Panc1 (cell line): Measurements from ENCODE around the gene XKR7. TPM values are rescaled to one million over a fixed set of nuclear protein-coding genes. Genes with fewer than 3 reads are reported as not detected.

Source experiments
- ATAC-seq: fragments of 200-7000 bp; cut with Tn5 transposase; 2 replicates; pipeline ENCODE4 v1.9.1; 2020; ENCODE audit warnings: mild to moderate bottlenecking, moderate library complexity
- BruUV-seq: library from RNA; stranded (reverse); fragments of 400-500 nt; replicated peaks from 2 replicates; lab custom pipeline; 2021; lab: Mats Ljungman, UMichigan
- CTCF ChIA-PET: fragments of 300-600 bp; sonication (Branson Sonifier 250); formaldehyde crosslinking; loops from one replicate; lab custom pipeline; 2022; ENCODE audit warnings: antibody characterized with exemption; lab: Charles Lee
- POLR2A ChIA-PET: fragments of 300-600 bp; sonication (Branson Sonifier 250); formaldehyde crosslinking; loops from one replicate; lab custom pipeline; 2022; ENCODE audit warnings: antibody characterized with exemption; lab: Charles Lee
- DNase-seq: peaks from one replicate; pipeline ENCODE4 v3.0.0-alpha.2; 2010; ENCODE audit warnings: low read depth, low spot score
- H3K27ac ChIP-seq: 2 replicates; pipeline ENCODE4 v1.5.1; 2011; ENCODE audit warnings: mild to moderate bottlenecking, low read length, inconsistent platforms
- H3K27me3 ChIP-seq: fragments of 200-500 bp; sonication (Bioruptor generic); 2 replicates; pipeline ENCODE4 v1.6.0; 2014; ENCODE audit warnings: low read length, inconsistent platforms; ENCODE audit not compliant: control insufficient read depth, insufficient read depth
- H3K36me3 ChIP-seq: fragments of 200-500 bp; sonication (Bioruptor generic); 2 replicates; pipeline ENCODE4 v1.5.1; 2014; ENCODE audit warnings: inconsistent platforms, mild to moderate bottlenecking, low read length, moderate library complexity; ENCODE audit not compliant: control insufficient read depth, insufficient read depth
- H3K4me1 ChIP-seq: 2 replicates; pipeline ENCODE4 v1.5.1; 2011; ENCODE audit warnings: inconsistent platforms, mild to moderate bottlenecking, low read length, moderate library complexity; ENCODE audit not compliant: control insufficient read depth, insufficient read depth
- H3K4me3 ChIP-seq, 2 experiments: 2 replicates each; pipeline ENCODE4 v1.5.1; 2011 to 2012; ENCODE audit warnings: low read depth in 2 of 2, low read length in 2 of 2, mild to moderate bottlenecking in 2 of 2, inconsistent platforms in 1 of 2, moderate library complexity in 1 of 2
- H3K9me3 ChIP-seq: fragments of 200-500 bp; sonication (Bioruptor generic); 2 replicates; pipeline ENCODE4 v1.5.1; 2014; ENCODE audit warnings: low read depth, mild to moderate bottlenecking, inconsistent platforms, low read length, moderate library complexity; ENCODE audit not compliant: control insufficient read depth, insufficient read depth
- POLR2AphosphoS5 ChIP-seq: IDR thresholded peaks from 2 replicates; pipeline ENCODE4 v1.6.1; 2012; ENCODE audit warnings: mild to moderate bottlenecking, low read depth, low read length, moderate library complexity
- REST ChIP-seq, 2 experiments: IDR thresholded peaks; 2 replicates each; pipeline ENCODE4 v1.6.1; 2011 to 2012; ENCODE audit warnings: low read depth in 2 of 2, control low read depth in 1 of 2, low read length in 1 of 2, mild to moderate bottlenecking in 1 of 2, moderate library complexity in 1 of 2; ENCODE audit not compliant: insufficient read depth in 1 of 2
- SIN3A ChIP-seq: IDR thresholded peaks from 2 replicates; pipeline ENCODE4 v1.6.1; 2012; ENCODE audit warnings: low read depth, mild to moderate bottlenecking, low read length, moderate library complexity, borderline replicate concordance; ENCODE audit not compliant: insufficient read depth
- TCF7L2 ChIP-seq: IDR thresholded peaks from 2 replicates; pipeline ENCODE4 v1.6.1; 2011; ENCODE audit warnings: mild to moderate bottlenecking, low read depth, low read length, inconsistent platforms
- in situ Hi-C: cut with HindIII; loops from 2 replicates; pipeline ENCODE4 v1.10.0; 2016; ENCODE audit warnings: low sequenced_read_pairs, low pct_unique_long_range_greater_than_20kb
- intact Hi-C: fragments of 100-400 bp; cut with micrococcal nuclease; formaldehyde crosslinking; loops from one replicate; pipeline ENCODE4 v1.10.0; 2022; ENCODE audit not compliant: unreplicated experiment
- total RNA-seq: library from RNA; stranded (reverse); gene quantifications from one replicate; pipeline ENCODE4 v1.2.1, GENCODE V29; 2021; ENCODE audit not compliant: unreplicated experiment
- TF ChIP-seq, protein P1 (sequence below): fragments of 450-650 bp; IDR thresholded peaks from 2 replicates; pipeline ENCODE4 v1.5.1; 2017; ENCODE audit warnings: mild to moderate bottlenecking

XKR7 gene
- total RNA-seq, 1 experiment from 2014 or later = 6.2 TPM

DNA sequence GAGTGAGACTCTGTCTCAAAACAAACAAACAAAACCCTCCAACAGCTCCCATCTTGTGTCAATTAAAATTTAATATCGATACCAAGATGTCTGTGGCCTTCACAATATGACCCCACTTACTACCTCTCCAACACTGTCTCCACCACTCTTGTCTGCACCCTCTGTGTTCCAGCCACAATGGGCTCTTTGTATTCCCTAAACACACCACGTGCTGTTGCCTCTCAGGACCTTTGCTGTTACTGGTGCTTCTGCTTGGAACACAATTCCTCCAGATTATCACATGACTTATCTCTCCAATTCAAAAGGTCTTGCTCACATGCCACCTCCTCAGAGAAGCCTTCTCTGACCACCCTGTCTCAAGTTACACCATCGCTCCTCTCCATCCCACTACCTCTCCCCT lies 78.0 kb downstream of the XKR7 start:
- CTCF ChIA-PET = no interaction called here
- Histone ChIP-seq H3K4me3 (no peak overlapping the region), H3K9me3 (no peaks in the 10 kb centered on the region), H3K27me3 (peaks cover 8% of the 10 kb centered on the region), H3K27ac (no peak overlapping the region), H3K36me3 (no peaks in the 10 kb centered on the region), H3K4me1 (no peaks in the 10 kb centered on the region)
- no peak for ATAC-seq
- POLR2A ChIA-PET = no interaction called here
- no peak for DNase-seq
- BruUV-seq = no TSS peak
- TF ChIP-seq TCF7L2 = no peak
- TF ChIP-seq, protein P1, sequence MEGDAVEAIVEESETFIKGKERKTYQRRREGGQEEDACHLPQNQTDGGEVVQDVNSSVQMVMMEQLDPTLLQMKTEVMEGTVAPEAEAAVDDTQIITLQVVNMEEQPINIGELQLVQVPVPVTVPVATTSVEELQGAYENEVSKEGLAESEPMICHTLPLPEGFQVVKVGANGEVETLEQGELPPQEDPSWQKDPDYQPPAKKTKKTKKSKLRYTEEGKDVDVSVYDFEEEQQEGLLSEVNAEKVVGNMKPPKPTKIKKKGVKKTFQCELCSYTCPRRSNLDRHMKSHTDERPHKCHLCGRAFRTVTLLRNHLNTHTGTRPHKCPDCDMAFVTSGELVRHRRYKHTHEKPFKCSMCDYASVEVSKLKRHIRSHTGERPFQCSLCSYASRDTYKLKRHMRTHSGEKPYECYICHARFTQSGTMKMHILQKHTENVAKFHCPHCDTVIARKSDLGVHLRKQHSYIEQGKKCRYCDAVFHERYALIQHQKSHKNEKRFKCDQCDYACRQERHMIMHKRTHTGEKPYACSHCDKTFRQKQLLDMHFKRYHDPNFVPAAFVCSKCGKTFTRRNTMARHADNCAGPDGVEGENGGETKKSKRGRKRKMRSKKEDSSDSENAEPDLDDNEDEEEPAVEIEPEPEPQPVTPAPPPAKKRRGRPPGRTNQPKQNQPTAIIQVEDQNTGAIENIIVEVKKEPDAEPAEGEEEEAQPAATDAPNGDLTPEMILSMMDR = no peak
- TF ChIP-seq REST (IDR thresholded peaks at IDR 0.05; ENCODE audit: insufficient read depth in 1 of 2, low read depth in 2 of 2, low read length in 1 of 2) = no peak
- TF ChIP-seq POLR2AphosphoS5 = no peak
- no peak for TF ChIP-seq SIN3A
- in situ Hi-C loops = loop anchor here (10.0 kb wide), 1 partner anchor 169 kb away; no protein-coding TSS in a partner anchor
- intact Hi-C loops = no loop called here

- H3K36me3 ChIP-seq = no peaks in the 10 kb centered on the region
- no peaks in the 10 kb centered on the region for H3K9me3 ChIP-seq
- H3K27me3 ChIP-seq = peaks cover 17% of the 10 kb centered on the region
- no peak for TF ChIP-seq REST (IDR thresholded peaks at IDR 0.05; ENCODE audit: insufficient read depth in 1 of 2, low read depth in 2 of 2, low read length in 1 of 2)
- TF ChIP-seq, protein P1 = no peak
- in situ Hi-C loops = no loop called here
- no peak overlapping the region for H3K4me3 ChIP-seq
- CTCF ChIA-PET = no interaction called here
- no peaks in the 10 kb centered on the region for H3K4me1 ChIP-seq
- intact Hi-C loops = no loop called here
- H3K27ac ChIP-seq = no peak overlapping the region
- POLR2A ChIA-PET = no interaction called here
- no TSS peak for BruUV-seq
- DNase-seq (no peak), ATAC-seq (no peak)
Measured at GRCh38 chr20:32050324-32050841, 82.4 kb downstream of the XKR7 start.
